A549 (cell line): ENCODE data around the gene PTGER2. TPM values are rescaled to one million over a fixed set of nuclear protein-coding genes. Genes with fewer than 3 reads are reported as not detected.

Experiments used
- ATAC-seq, 2 experiments: fragments of 200-7000 bp in 1 of 2; fragments of >200 bp in 1 of 2; cut with Nextera tagmentation in 1 of 2; cut with Tn5 transposase in 1 of 2; 3 replicates each; pipeline versions ENCODE4 v1.8.0 to v1.9.1; 2018 to 2020; ENCODE audit warnings: mild to moderate bottlenecking in 1 of 2, moderate library complexity in 1 of 2
- CTCF ChIA-PET: fragments of 300-600 bp; sonication (Branson Sonifier 250); formaldehyde crosslinking; extraction: SDS; loops from one replicate; lab custom pipeline; 2021; ENCODE audit warnings: antibody characterized with exemption, inconsistent platforms; lab: Yijun Ruan, JAX
- POLR2A ChIA-PET: fragments of 350-600 bp; formaldehyde crosslinking; extraction: SDS; loops from one replicate; lab custom pipeline; 2021; ENCODE audit warnings: antibody characterized with exemption, inconsistent platforms; lab: Yijun Ruan, JAX
- DNase-seq, 2 experiments: peaks; one replicate each; pipeline versions ENCODE4 v3.0.0 to v3.0.0-alpha.2; 2011 to 2016; ENCODE audit warnings: low read depth in 1 of 2, low spot score in 1 of 2
- FAIRE-seq: peaks from 2 replicates; lab custom pipeline; 2011; peaks lifted over from hg19 to GRCh38; lab: Jason Lieb, UNC
- H3K27ac ChIP-seq, 2 experiments: fragments of >200 bp; sonication (Bioruptor Twin); formaldehyde crosslinking; 3 replicates each; pipeline ENCODE4 v1.5.1; 2016 to 2017
- H3K4me1 ChIP-seq: fragments of >200 bp; sonication (Bioruptor Twin); formaldehyde crosslinking; 3 replicates; pipeline ENCODE4 v1.6.1; 2016
- H3K4me2 ChIP-seq: fragments of >200 bp; sonication (Bioruptor Twin); formaldehyde crosslinking; 3 replicates; pipeline ENCODE4 v1.6.1; 2016
- H3K4me3 ChIP-seq: fragments of >200 bp; sonication (Bioruptor Twin); formaldehyde crosslinking; 3 replicates; pipeline ENCODE4 v1.5.1; 2016
- H3K9me3 ChIP-seq: fragments of >200 bp; sonication (Bioruptor Twin); formaldehyde crosslinking; 3 replicates; pipeline ENCODE4 v1.6.1; 2016
- BHLHE40 ChIP-seq: IDR thresholded peaks from 2 replicates; pipeline ENCODE4 v1.6.1; 2012; ENCODE audit warnings: low read depth, low read length, inconsistent platforms
- CBX2 ChIP-seq: fragments of 200-600 bp; sonication (generic); IDR thresholded peaks from 2 replicates; pipeline ENCODE4 v1.6.1; 2016; ENCODE audit warnings: low read depth, mild to moderate bottlenecking, borderline replicate concordance
- CHD4 ChIP-seq: fragments of 200-600 bp; sonication (generic); IDR thresholded peaks from 2 replicates; pipeline ENCODE4 v1.6.1; 2016; ENCODE audit warnings: antibody characterized with exemption, mild to moderate bottlenecking, borderline replicate concordance
- FOSB ChIP-seq: fragments of 250-450 bp; sonication (Bioruptor Pico); IDR thresholded peaks from 2 replicates; pipeline ENCODE4 v1.5.0; 2020; ENCODE audit warnings: mild to moderate bottlenecking, moderate library complexity
- FOSL2 ChIP-seq, 2 experiments: fragments of 450-650 bp in 1 of 2; fragments of >200 bp in 1 of 2; sonication (Bioruptor Twin) in 1 of 2; formaldehyde crosslinking; IDR thresholded peaks; 2 replicates each; pipeline versions ENCODE4 v1.5.0 to v1.6.1; 2016 to 2020; ENCODE audit warnings: mild to moderate bottlenecking in 1 of 2, moderate library complexity in 1 of 2
- GATA3 ChIP-seq: IDR thresholded peaks from 2 replicates; pipeline ENCODE4 v1.6.1; 2012; ENCODE audit warnings: borderline replicate concordance
- JUNB ChIP-seq: fragments of >200 bp; sonication (Bioruptor Twin); formaldehyde crosslinking; IDR thresholded peaks from 2 replicates; pipeline ENCODE4 v1.6.1; 2016
- KDM1A ChIP-seq: fragments of 200-600 bp; sonication (generic); IDR thresholded peaks from 2 replicates; pipeline ENCODE4 v1.6.1; 2016; ENCODE audit warnings: low read depth, mild to moderate bottlenecking
- KDM5A ChIP-seq: fragments of 200-600 bp; sonication (generic); IDR thresholded peaks from 2 replicates; pipeline ENCODE4 v1.6.1; 2016; ENCODE audit warnings: antibody characterized with exemption, mild to moderate bottlenecking
- MAFK ChIP-seq: fragments of 450-650 bp; IDR thresholded peaks from 2 replicates; pipeline ENCODE4 v1.6.1; 2014; ENCODE audit not compliant: partially characterized antibody
- MYC ChIP-seq: IDR thresholded peaks from 2 replicates; pipeline ENCODE4 v1.6.1; 2012; ENCODE audit warnings: mild to moderate bottlenecking, inconsistent platforms, low read length, improper control_type of control experiment, borderline replicate concordance
- PHF8 ChIP-seq: fragments of 200-600 bp; sonication (generic); IDR thresholded peaks from 2 replicates; pipeline ENCODE4 v1.6.1; 2016; ENCODE audit warnings: low read depth, mild to moderate bottlenecking, antibody characterized with exemption, moderate library complexity, borderline replicate concordance
- RAD21 ChIP-seq, 2 experiments: fragments of >200 bp in 1 of 2; sonication (Bioruptor Twin) in 1 of 2; formaldehyde crosslinking in 1 of 2; IDR thresholded peaks in 1 of 2; conservative IDR thresholded peaks in 1 of 2; 2 replicates in 1 of 2; 3 replicates in 1 of 2; pipeline ENCODE4 v1.6.1; 2012 to 2018; ENCODE audit warnings: inconsistent platforms in 1 of 2
- RARB ChIP-seq: fragments of 250-450 bp; sonication (Bioruptor Pico); IDR thresholded peaks from 2 replicates; pipeline ENCODE4 v1.8.0; 2021; ENCODE audit warnings: mild to moderate bottlenecking, moderate library complexity
- RCOR1 ChIP-seq: fragments of 150-350 bp; IDR thresholded peaks from 2 replicates; pipeline ENCODE4 v1.6.1; 2014; ENCODE audit warnings: antibody characterized with exemption, low read length, low read depth
- SMC3 ChIP-seq: fragments of >200 bp; sonication (Bioruptor Twin); formaldehyde crosslinking; IDR thresholded peaks from 3 replicates; pipeline ENCODE4 v1.6.1; 2018; ENCODE audit warnings: inconsistent platforms
- SREBF2 ChIP-seq: fragments of 450-650 bp; IDR thresholded peaks from 2 replicates; pipeline ENCODE4 v1.6.1; 2014; ENCODE audit warnings: mild to moderate bottlenecking, moderate library complexity
- ZNF302 ChIP-seq: fragments of 250-450 bp; sonication (Bioruptor Pico); IDR thresholded peaks from 2 replicates; pipeline ENCODE4 v1.9.0; 2021; ENCODE audit warnings: inconsistent platforms, mild to moderate bottlenecking, moderate library complexity
- WGBS: methylation state at CpG from one replicate; pipeline ENCODE4 v1.1.6; 2017; ENCODE audit errors: missing lambda C conversion rate; 5-methylcytosine and 5-hydroxymethylcytosine counted together
- polyA plus RNA-seq, 4 experiments: library from polyadenylated mRNA; depleted of rRNA in 3 of 4; stranded (reverse); fragments of >200 nt; fragmentation: RNase III in 1 of 4; extraction: RNeasy Plus Mini Kit Qiagen cat#74134 plus additional on column Dnase treatment in 1 of 4; gene quantifications; 2 replicates in 3 of 4; 3 replicates in 1 of 4; pipeline ENCODE4 v1.2.3, GENCODE V29; 2011 to 2017
- TF ChIP-seq, protein P1 (sequence below): fragments of >200 bp; sonication (Bioruptor Twin); formaldehyde crosslinking; IDR thresholded peaks from 3 replicates; pipeline ENCODE4 v1.5.1; 2016
- TF ChIP-seq, protein P2 (sequence below): IDR thresholded peaks from 2 replicates; pipeline ENCODE4 v1.6.1; 2012; ENCODE audit warnings: low read depth, borderline replicate concordance
- TF ChIP-seq, protein P3 (sequence below): fragments of 150-350 bp; IDR thresholded peaks from 2 replicates; pipeline ENCODE4 v1.6.1; 2014; ENCODE audit warnings: low read depth, mild to moderate bottlenecking, low read length
- TF ChIP-seq, protein P4 (sequence below): fragments of 250-450 bp; sonication (Bioruptor Pico); IDR thresholded peaks from 2 replicates; pipeline ENCODE4 v1.5.0; 2020; ENCODE audit warnings: low read depth, mild to moderate bottlenecking, moderate library complexity

PTGER2 gene
- polyA plus RNA-seq, 2 of the 4 experiments (the other 2 are of a cell fraction): 0.74 to 1.2 TPM

DNA sequence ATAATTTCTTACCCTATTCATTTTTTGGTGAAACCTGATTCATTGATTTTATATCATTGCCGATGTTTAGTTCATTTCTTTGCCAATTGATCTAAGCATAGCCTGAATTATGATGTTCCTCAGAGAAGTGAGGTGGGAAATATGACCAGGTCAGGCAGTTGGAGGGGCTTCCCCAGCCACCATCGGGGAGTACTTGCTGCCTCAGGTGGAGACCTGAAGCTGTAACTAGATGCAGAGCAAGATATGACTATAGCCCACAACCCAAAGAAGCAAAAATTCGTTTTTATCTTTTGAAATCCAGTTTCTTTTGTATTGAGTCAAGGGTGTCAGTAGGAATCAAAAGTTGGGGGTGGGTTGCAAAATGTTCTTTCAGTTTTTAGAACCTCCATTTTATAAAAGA lies 38.7 kb upstream of the PTGER2 start:
- WGBS: 36% methylated on average over 3 of the region's 3 CpGs
- no peak for DNase-seq
- TF ChIP-seq FOSB (CRISPR knock-in tag): no peak
- no peak for TF ChIP-seq KDM1A
- no peak for TF ChIP-seq FOSL2 (IDR thresholded peaks at IDR 0.05)
- TF ChIP-seq FOSL2 (CRISPR knock-in tag; IDR thresholded peaks at IDR 0.05): no peak
- TF ChIP-seq CHD4: no peak
- no peak for TF ChIP-seq KDM5A
- TF ChIP-seq, protein P1, sequence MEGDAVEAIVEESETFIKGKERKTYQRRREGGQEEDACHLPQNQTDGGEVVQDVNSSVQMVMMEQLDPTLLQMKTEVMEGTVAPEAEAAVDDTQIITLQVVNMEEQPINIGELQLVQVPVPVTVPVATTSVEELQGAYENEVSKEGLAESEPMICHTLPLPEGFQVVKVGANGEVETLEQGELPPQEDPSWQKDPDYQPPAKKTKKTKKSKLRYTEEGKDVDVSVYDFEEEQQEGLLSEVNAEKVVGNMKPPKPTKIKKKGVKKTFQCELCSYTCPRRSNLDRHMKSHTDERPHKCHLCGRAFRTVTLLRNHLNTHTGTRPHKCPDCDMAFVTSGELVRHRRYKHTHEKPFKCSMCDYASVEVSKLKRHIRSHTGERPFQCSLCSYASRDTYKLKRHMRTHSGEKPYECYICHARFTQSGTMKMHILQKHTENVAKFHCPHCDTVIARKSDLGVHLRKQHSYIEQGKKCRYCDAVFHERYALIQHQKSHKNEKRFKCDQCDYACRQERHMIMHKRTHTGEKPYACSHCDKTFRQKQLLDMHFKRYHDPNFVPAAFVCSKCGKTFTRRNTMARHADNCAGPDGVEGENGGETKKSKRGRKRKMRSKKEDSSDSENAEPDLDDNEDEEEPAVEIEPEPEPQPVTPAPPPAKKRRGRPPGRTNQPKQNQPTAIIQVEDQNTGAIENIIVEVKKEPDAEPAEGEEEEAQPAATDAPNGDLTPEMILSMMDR: no peak
- no peak for TF ChIP-seq RAD21 (conservative IDR thresholded peaks at IDR 0.05 in 1 of 2, IDR thresholded peaks at IDR 0.05 in 1 of 2)
- no peak for TF ChIP-seq CBX2
- no peak for TF ChIP-seq SMC3
- TF ChIP-seq, protein P2, sequence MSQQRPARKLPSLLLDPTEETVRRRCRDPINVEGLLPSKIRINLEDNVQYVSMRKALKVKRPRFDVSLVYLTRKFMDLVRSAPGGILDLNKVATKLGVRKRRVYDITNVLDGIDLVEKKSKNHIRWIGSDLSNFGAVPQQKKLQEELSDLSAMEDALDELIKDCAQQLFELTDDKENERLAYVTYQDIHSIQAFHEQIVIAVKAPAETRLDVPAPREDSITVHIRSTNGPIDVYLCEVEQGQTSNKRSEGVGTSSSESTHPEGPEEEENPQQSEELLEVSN: no peak
- TF ChIP-seq MYC: no peak
- TF ChIP-seq GATA3: no peak
- TF ChIP-seq ZNF302 (CRISPR knock-in tag): no peak
- TF ChIP-seq MAFK: no peak
- TF ChIP-seq SREBF2: no peak
- Histone ChIP-seq H3K4me1 (peaks cover 9% of the 10 kb centered on the region; the same call in 1 of the 3 replicates), H3K4me3 (no peak overlapping the region), H3K27ac (no peak overlapping the region), H3K4me2 (no peak overlapping the region), H3K9me3 (no peaks in the 10 kb centered on the region)
- FAIRE-seq: no peak
- CTCF ChIA-PET: interaction anchor here (1.5 kb wide), 1 partner anchor 11 kb away, joined by 3 read pairs; no protein-coding TSS in a partner anchor
- ATAC-seq: no peak
- POLR2A ChIA-PET: no interaction called here

DNA sequence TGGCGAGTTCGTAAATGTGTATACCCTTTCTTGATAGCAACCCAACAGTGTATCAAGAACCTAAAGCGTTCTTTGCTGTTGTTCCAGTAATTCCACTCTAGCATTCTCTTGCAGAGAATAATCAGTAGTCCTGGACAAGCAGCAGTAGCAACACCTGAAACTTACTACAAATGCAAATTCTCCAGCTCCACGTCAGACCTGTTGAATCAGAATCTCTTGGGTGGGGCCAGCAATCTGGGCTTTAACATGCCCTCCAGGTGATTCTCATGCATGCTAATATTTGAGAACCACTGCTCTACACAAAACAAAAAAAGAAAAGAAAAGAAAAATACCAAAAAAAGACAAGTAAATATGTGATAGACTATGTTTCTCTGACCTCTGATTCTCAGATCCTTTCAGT lies 36.6 kb upstream of the PTGER2 start:
- FAIRE-seq (no peak), ATAC-seq (no peak)
- 89% methylated on average over 4 of the region's 4 CpGs for WGBS
- CTCF ChIA-PET: no interaction called here
- no peaks in the 10 kb centered on the region for H3K9me3 ChIP-seq
- no peak for TF ChIP-seq RAD21 (conservative IDR thresholded peaks at IDR 0.05 in 1 of 2, IDR thresholded peaks at IDR 0.05 in 1 of 2)
- no peak for TF ChIP-seq SMC3
- TF ChIP-seq SREBF2: no peak
- TF ChIP-seq MAFK: no peak
- no peak for TF ChIP-seq JUNB
- TF ChIP-seq BHLHE40: no peak
- no peak for TF ChIP-seq RCOR1
- TF ChIP-seq, protein P3, sequence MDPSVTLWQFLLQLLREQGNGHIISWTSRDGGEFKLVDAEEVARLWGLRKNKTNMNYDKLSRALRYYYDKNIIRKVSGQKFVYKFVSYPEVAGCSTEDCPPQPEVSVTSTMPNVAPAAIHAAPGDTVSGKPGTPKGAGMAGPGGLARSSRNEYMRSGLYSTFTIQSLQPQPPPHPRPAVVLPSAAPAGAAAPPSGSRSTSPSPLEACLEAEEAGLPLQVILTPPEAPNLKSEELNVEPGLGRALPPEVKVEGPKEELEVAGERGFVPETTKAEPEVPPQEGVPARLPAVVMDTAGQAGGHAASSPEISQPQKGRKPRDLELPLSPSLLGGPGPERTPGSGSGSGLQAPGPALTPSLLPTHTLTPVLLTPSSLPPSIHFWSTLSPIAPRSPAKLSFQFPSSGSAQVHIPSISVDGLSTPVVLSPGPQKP: no peak
- no peak for TF ChIP-seq PHF8
- TF ChIP-seq FOSB (CRISPR knock-in tag): no peak
- TF ChIP-seq RARB: no peak
- TF ChIP-seq, protein P4, sequence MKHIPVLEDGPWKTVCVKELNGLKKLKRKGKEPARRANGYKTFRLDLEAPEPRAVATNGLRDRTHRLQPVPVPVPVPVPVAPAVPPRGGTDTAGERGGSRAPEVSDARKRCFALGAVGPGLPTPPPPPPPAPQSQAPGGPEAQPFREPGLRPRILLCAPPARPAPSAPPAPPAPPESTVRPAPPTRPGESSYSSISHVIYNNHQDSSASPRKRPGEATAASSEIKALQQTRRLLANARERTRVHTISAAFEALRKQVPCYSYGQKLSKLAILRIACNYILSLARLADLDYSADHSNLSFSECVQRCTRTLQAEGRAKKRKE: no peak
- TF ChIP-seq GATA3: no peak
- TF ChIP-seq, all 56 proteins: peak for 0
- POLR2A ChIA-PET: no interaction called here
- Histone ChIP-seq H3K4me1 (peaks cover 9% of the 10 kb centered on the region; the same call in 1 of the 3 replicates), H3K4me2 (no peak overlapping the region), H3K27ac (no peak overlapping the region), H3K4me3 (no peak overlapping the region)
- DNase-seq: no peak
